HCT116 (cell line): ENCODE measurements around the gene CAVIN2. TPM values are rescaled to one million over a fixed set of nuclear protein-coding genes. Genes with fewer than 3 reads are reported as not detected.

Source experiments
- ATAC-seq: fragments of 200-7000 bp; cut with Tn5 transposase; 2 replicates; pipeline ENCODE4 v1.9.1; 2020; ENCODE audit warnings: mild to moderate bottlenecking, moderate library complexity
- BruUV-seq: library from RNA; stranded (reverse); fragments of 400-500 nt; replicated peaks from 2 replicates; lab custom pipeline; 2021; lab: Mats Ljungman, UMichigan
- CTCF ChIA-PET: fragments of 300-600 bp; sonication (Branson Sonifier 250); formaldehyde crosslinking; loops from one replicate; lab custom pipeline; 2021; ENCODE audit warnings: antibody characterized with exemption; lab: Charles Lee
- POLR2A ChIA-PET: fragments of 300-600, 350-600 bp; sonication (Branson Sonifier 250); formaldehyde crosslinking; loops from one replicate; lab custom pipeline; 2021; ENCODE audit warnings: antibody characterized with exemption; lab: Charles Lee
- RAD21 ChIA-PET, 2 experiments: fragments of 300-600 bp; sonication (Branson Sonifier 250); formaldehyde crosslinking; loops; one replicate each; lab custom pipeline; 2023; ENCODE audit warnings: low total read pairs in 2 of 2; ENCODE audit not compliant: uncharacterized antibody in 2 of 2, unreplicated experiment in 2 of 2, low non-redundant PET in 1 of 2; lab: Charles Lee
- DNase-seq: peaks from one replicate; pipeline ENCODE4 v3.0.0-alpha.2; 2010; ENCODE audit warnings: low read depth, low spot score
- H2AFZ ChIP-seq: fragments of 200-600 bp; shearing (Covaris generic), sonication (generic); 2 replicates; pipeline ENCODE4 v1.6.1; 2017; ENCODE audit warnings: low read depth, mixed run types, mixed read lengths, antibody characterized with exemption, low read length; ENCODE audit not compliant: poor library complexity, severe bottlenecking
- H3K27ac ChIP-seq: 2 replicates; pipeline ENCODE4 v1.5.1; 2012; ENCODE audit warnings: low read depth, low read length
- H3K27me3 ChIP-seq: fragments of 200-600 bp; sonication (generic); 2 replicates; pipeline ENCODE4 v1.6.1; 2016; ENCODE audit warnings: mixed run types, low read length, mixed read lengths; ENCODE audit not compliant: insufficient read depth
- H3K36me3 ChIP-seq, 2 experiments: fragments of 200-500 bp in 1 of 2; fragments of 200-600 bp in 1 of 2; sonication (Bioruptor generic) in 1 of 2; sonication (generic) in 1 of 2; 2 replicates each; pipeline versions ENCODE4 v1.5.1 to v1.6.1; 2014 to 2016; ENCODE audit warnings: low read length in 2 of 2, inconsistent platforms in 1 of 2, mixed read lengths in 1 of 2, mixed run types in 1 of 2; ENCODE audit not compliant: insufficient read depth in 2 of 2, control insufficient read depth in 1 of 2
- H3K4me1 ChIP-seq, 2 experiments: fragments of 200-600 bp in 1 of 2; sonication (generic) in 1 of 2; 2 replicates each; pipeline versions ENCODE4 v1.5.1 to v1.6.1; 2012 to 2017; ENCODE audit warnings: low read length in 2 of 2, inconsistent platforms in 1 of 2, mild to moderate bottlenecking in 1 of 2, mixed read lengths in 1 of 2, mixed run types in 1 of 2, moderate library complexity in 1 of 2; ENCODE audit not compliant: insufficient read depth in 2 of 2, control insufficient read depth in 1 of 2
- H3K4me2 ChIP-seq: fragments of 200-600 bp; sonication (generic); 2 replicates; pipeline ENCODE4 v1.6.1; 2017; ENCODE audit warnings: mixed run types, low read length, mixed read lengths
- H3K4me3 ChIP-seq, 2 experiments: fragments of 200-600 bp in 1 of 2; sonication (generic) in 1 of 2; replicated peaks in 1 of 2; 2 replicates each; pipeline ENCODE4 v1.5.1; 2011 to 2016; ENCODE audit warnings: low read length in 2 of 2, control low read depth in 1 of 2, low read depth in 1 of 2, mild to moderate bottlenecking in 1 of 2, mixed read lengths in 1 of 2, mixed run types in 1 of 2
- H3K79me2 ChIP-seq: fragments of 200-600 bp; sonication (generic); 2 replicates; pipeline ENCODE4 v1.6.1; 2017; ENCODE audit warnings: mild to moderate bottlenecking, mixed run types, low read length, moderate library complexity, mixed read lengths; ENCODE audit not compliant: insufficient read depth
- H3K9ac ChIP-seq: fragments of 200-600 bp; sonication (generic); 2 replicates; pipeline ENCODE4 v1.6.1; 2016; ENCODE audit warnings: low read length, mixed read lengths
- H3K9me2 ChIP-seq: fragments of 200-600 bp; sonication (generic), shearing (Covaris generic); 2 replicates; pipeline ENCODE4 v1.6.1; 2017; ENCODE audit warnings: mixed run types, mild to moderate bottlenecking, moderate library complexity; ENCODE audit not compliant: insufficient read depth
- H3K9me3 ChIP-seq, 2 experiments: fragments of 200-500 bp in 1 of 2; fragments of 200-600 bp in 1 of 2; sonication (Bioruptor generic) in 1 of 2; sonication (generic) in 1 of 2; 2 replicates each; pipeline ENCODE4 v1.6.1; 2014 to 2017; ENCODE audit warnings: low read length in 2 of 2, mixed read lengths in 2 of 2, inconsistent platforms in 1 of 2, low read depth in 1 of 2, mild to moderate bottlenecking in 1 of 2, mixed run types in 1 of 2, moderate library complexity in 1 of 2; ENCODE audit not compliant: control insufficient read depth in 1 of 2, insufficient read depth in 1 of 2
- H4K20me1 ChIP-seq: fragments of 200-600 bp; sonication (generic), shearing (Covaris generic); 2 replicates; pipeline ENCODE4 v1.6.1; 2017; ENCODE audit warnings: mixed run types, mild to moderate bottlenecking, moderate library complexity; ENCODE audit not compliant: insufficient read depth
- EGR1 ChIP-seq: IDR thresholded peaks from 2 replicates; pipeline ENCODE4 v1.6.1; 2012; ENCODE audit warnings: low read depth
- ELF1 ChIP-seq: IDR thresholded peaks from 2 replicates; pipeline ENCODE4 v1.6.1; 2012; ENCODE audit warnings: low read depth, borderline replicate concordance
- EZH2 ChIP-seq: fragments of 200-600 bp; sonication (generic); IDR thresholded peaks from 2 replicates; pipeline ENCODE4 v1.6.1; 2017; ENCODE audit warnings: antibody characterized with exemption, mixed run types
- EZH2phosphoT487 ChIP-seq: fragments of 200-600 bp; IDR thresholded peaks from 2 replicates; pipeline ENCODE4 v1.6.1; 2018; ENCODE audit warnings: antibody characterized with exemption, borderline replicate concordance
- FOSL1 ChIP-seq: IDR thresholded peaks from 2 replicates; pipeline ENCODE4 v1.6.1; 2012; ENCODE audit warnings: low read depth
- JUND ChIP-seq: IDR thresholded peaks from 2 replicates; pipeline ENCODE4 v1.6.1; 2012
- POLR2A ChIP-seq: IDR thresholded peaks from 2 replicates; pipeline ENCODE4 v1.7.0; 2011; ENCODE audit warnings: borderline replicate concordance; ENCODE audit not compliant: insufficient read depth, insufficient read length; ENCODE audit errors: extremely low read depth
- POLR2AphosphoS5 ChIP-seq: IDR thresholded peaks from 2 replicates; pipeline ENCODE4 v1.6.1; 2011; ENCODE audit warnings: mild to moderate bottlenecking, low read depth, low read length, moderate library complexity
- RAD21 ChIP-seq: IDR thresholded peaks from 2 replicates; pipeline ENCODE4 v1.6.1; 2012; ENCODE audit warnings: low read depth, mild to moderate bottlenecking
- SIN3A ChIP-seq: IDR thresholded peaks from 2 replicates; pipeline ENCODE4 v1.6.1; 2012; ENCODE audit warnings: low read depth
- SP1 ChIP-seq: IDR thresholded peaks from 2 replicates; pipeline ENCODE4 v1.6.1; 2012; ENCODE audit warnings: low read depth
- TCF7L2 ChIP-seq: IDR thresholded peaks from 2 replicates; pipeline ENCODE4 v1.7.0; 2011; ENCODE audit warnings: borderline replicate concordance, inconsistent platforms; ENCODE audit not compliant: insufficient read depth, insufficient read length; ENCODE audit errors: extremely low read depth
- ZFX ChIP-seq: fragments of 450-650 bp; IDR thresholded peaks from 2 replicates; pipeline ENCODE4 v1.6.1; 2017
- ZNF274 ChIP-seq: fragments of 200-500 bp; sonication (Bioruptor generic); IDR thresholded peaks from 2 replicates; pipeline ENCODE4 v1.6.1; 2014; ENCODE audit warnings: mild to moderate bottlenecking, low read depth, low read length, inconsistent platforms
- intact Hi-C: fragments of 100-400 bp; cut with micrococcal nuclease; formaldehyde crosslinking; loops from 2 replicates; pipeline ENCODE4 v1.10.0; 2022
- total RNA-seq: library from RNA; stranded (reverse); gene quantifications from one replicate; pipeline ENCODE4 v1.2.1, GENCODE V29; 2021; ENCODE audit not compliant: unreplicated experiment

CAVIN2 gene
- total RNA-seq, 1 experiment from 2014 or later: 0.27 TPM

GRCh38 chr2:191821078-191821477 is 25.8 kb downstream of the CAVIN2 start:
- DNase-seq: no peak
- no peak overlapping the region for H3K4me3 ChIP-seq
- RAD21 ChIA-PET: no interaction called here

GRCh38 chr2:191818725-191819350 is 28.1 kb downstream of the CAVIN2 start:
- no peaks in the 10 kb centered on the region for H3K9me2 ChIP-seq
- H3K4me2 ChIP-seq: no peak overlapping the region
- BruUV-seq: no TSS peak
- ChIA-PET RAD21 (no interaction called here), CTCF (interaction anchor here (3.6 kb wide), 1 partner anchor 344 kb away, joined by 21 read pairs; no protein-coding TSS in a partner anchor), POLR2A (no interaction called here)
- no peak for DNase-seq
- no peaks in the 10 kb centered on the region for H4K20me1 ChIP-seq
- no peaks in the 10 kb centered on the region for H3K9me3 ChIP-seq
- intact Hi-C loops: no loop called here
- H3K36me3 ChIP-seq: no peaks in the 10 kb centered on the region
- no peak overlapping the region for H2AFZ ChIP-seq
- TF ChIP-seq ZFX: no peak
- TF ChIP-seq EZH2: no peak
- TF ChIP-seq EGR1: no peak
- TF ChIP-seq POLR2AphosphoS5: no peak
- no peak for TF ChIP-seq FOSL1
- TF ChIP-seq POLR2A: no peak
- no peak for TF ChIP-seq TCF7L2
- TF ChIP-seq EZH2phosphoT487: no peak
- H3K79me2 ChIP-seq: no peaks in the 10 kb centered on the region
- ATAC-seq: no peak
- no peak overlapping the region for H3K9ac ChIP-seq
- no peak overlapping the region for H3K27ac ChIP-seq
- no peak overlapping the region for H3K4me3 ChIP-seq
- no peaks in the 10 kb centered on the region for H3K4me1 ChIP-seq
- no peaks in the 10 kb centered on the region for H3K27me3 ChIP-seq

More at GRCh38 chr2:191821078-191821477, 25.8 kb downstream of the CAVIN2 start:
- H3K79me2 ChIP-seq: no peaks in the 10 kb centered on the region
- no peaks in the 10 kb centered on the region for H3K4me1 ChIP-seq
- no peaks in the 10 kb centered on the region for H3K9me3 ChIP-seq
- TF ChIP-seq JUND: no peak
- TF ChIP-seq ELF1: no peak
- no peak for TF ChIP-seq FOSL1
- no peak for TF ChIP-seq ZNF274
- no peak for TF ChIP-seq SP1
- TF ChIP-seq RAD21: no peak
- no peak for TF ChIP-seq SIN3A
- TF ChIP-seq TCF7L2: no peak
- TF ChIP-seq EZH2phosphoT487: no peak
- ATAC-seq: no peak
- H2AFZ ChIP-seq: no peak overlapping the region
- H3K9me2 ChIP-seq: no peaks in the 10 kb centered on the region
- CTCF ChIA-PET: interaction anchor here (0.7 kb wide), 1 partner anchor 9 kb away, joined by 3 read pairs; no protein-coding TSS in a partner anchor
- BruUV-seq: no TSS peak
- H3K4me2 ChIP-seq: no peak overlapping the region
- no peak overlapping the region for H3K27ac ChIP-seq
- no peak overlapping the region for H3K9ac ChIP-seq
- H3K36me3 ChIP-seq: no peaks in the 10 kb centered on the region
- no peaks in the 10 kb centered on the region for H3K27me3 ChIP-seq
- POLR2A ChIA-PET: no interaction called here
- intact Hi-C loops: no loop called here
- no peaks in the 10 kb centered on the region for H4K20me1 ChIP-seq
